GM21367 (cell line): ENCODE measurements around the gene PTPRR.

Experiments
- ATAC-seq: cut with Tn5 transposase; IDR thresholded peaks from one replicate; pipeline ENCODE4 v1.9.1; 2021; ENCODE audit not compliant: unreplicated experiment

PTPRR gene

DNA sequence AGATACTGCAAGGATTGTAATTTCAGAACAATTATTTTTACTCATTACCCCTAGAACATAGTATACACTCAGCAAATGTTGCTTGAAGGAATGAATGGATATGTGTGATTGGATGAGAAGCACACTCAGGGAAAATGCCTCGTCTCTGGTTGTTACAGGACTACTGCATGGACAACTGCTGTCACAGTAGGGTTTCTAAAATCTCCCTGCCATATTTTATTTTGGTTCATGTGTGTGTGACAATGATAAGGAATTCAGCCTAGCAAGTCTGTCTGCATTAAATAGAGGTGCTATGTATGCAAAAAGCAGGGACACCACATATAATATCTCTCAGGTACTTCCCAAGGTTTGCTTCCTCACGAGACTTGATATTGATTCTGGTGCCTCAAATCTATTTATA lies 1.4 kb downstream of the PTPRR start:
- no peak for ATAC-seq

DNA sequence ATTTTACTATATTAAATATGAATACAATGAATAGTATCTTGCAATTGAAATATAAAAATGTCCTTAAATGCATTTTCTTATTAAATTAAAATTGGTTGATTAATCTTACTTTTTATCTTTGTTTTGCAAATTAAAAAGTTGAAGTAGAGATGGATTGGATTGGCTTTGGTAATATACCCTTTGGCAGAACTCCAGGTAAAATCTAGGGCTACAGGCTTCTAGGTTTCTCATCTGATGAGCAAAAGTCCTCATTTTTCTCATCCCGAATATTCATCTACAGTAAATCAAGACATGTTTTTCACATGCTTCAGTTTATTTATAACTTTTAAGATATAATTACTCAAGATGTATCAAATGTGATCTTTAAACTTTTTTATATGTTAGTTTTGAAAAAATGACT lies 2.2 kb downstream of the PTPRR start:
- no peak for ATAC-seq

DNA sequence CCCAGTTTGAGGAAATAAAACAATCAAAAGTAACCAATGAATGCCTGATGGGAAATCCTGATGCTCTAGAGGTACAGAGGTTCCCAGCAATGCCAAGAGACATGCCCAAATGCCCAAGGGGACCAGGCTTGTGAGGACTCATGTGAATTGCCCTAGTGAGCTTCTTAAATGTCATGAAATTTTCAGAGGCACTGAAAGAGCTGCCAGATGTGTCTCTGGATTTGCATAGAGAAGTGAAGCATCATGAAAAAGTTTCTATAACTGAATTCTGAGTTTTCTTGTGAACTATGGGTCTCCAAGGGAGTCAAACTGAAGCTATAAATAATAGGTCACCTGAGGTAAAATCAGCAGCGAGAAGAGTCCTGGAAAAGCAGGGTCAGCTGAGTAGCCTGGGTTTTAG lies 9.9 kb downstream of the PTPRR start:
- no peak for ATAC-seq

DNA sequence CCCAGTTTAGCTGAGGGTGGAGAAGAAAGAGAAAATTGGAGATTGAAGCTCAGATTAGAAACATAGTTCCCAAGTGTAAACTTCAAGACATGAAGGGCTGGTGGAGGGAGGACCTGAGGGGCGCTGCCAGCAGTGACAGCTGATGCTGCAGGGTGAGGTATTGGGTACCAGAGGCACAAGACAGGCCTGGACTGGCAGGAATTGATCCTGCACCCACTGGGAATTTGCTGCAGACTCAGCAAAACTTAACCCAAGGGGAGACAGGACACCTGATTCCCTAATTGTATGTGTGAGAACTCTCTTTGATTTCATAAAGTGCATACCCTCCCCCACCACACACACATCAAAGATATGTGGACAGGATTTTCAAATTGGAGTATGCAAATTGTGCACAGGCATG lies 11.6 kb downstream of the PTPRR start:
- no peak for ATAC-seq

DNA sequence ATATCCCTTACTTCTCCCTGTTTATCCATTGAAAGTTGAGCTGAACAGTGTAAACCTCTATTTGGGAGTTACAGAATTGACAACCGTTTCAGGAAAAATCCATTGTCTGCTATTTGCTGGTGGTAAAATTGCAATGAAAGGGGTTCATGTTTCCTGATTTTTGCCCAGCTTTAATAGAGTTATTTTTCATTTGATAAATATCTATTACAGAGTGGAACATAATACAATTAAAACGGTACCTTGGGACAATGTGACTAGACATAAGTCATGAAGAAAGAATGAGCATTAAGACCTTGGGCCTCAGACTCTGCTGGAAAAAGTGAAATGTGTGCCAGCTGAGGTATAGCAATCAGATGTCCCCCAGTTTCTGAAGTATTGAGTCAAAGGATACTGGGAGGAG lies 13.1 kb downstream of the PTPRR start:
- no peak for ATAC-seq

DNA sequence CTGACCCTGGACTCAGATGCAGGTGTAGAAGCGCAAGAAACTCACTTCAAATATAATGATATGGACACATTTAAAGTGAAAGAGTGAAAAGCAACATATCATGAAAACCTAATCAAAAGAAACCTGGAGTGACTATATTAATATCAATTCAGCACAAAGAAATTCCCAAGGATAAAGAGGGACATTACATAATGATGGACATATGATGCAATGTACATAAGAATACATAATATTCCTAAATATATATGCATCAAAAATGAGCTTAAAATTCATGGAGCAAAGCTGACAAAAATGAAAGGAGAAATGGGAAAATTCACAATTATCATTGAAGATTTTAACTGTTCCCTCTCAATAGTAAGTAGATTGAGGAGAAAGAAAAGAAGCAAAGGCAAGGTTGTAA lies 24.6 kb downstream of the PTPRR start:
- no peak for ATAC-seq

DNA sequence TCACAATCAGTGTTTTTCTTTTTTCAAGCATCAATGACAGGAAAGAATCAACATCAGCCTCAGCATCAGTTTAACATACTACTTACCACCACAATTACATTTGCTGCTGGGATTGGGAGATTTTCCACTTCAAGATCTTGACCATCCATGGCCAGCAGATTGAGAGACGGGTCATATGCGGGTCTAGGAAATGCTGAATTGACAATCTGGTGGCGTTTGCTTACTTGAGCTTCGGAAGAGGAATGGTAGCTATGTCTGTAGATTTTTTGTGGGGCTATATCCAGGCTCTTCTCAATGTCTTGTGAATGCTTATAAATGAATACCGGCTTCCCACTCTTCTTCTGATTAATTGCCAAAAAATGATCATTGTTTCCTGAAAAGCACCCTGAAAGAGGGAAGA lies 27.9 kb downstream of the PTPRR start:
- no peak for ATAC-seq

DNA sequence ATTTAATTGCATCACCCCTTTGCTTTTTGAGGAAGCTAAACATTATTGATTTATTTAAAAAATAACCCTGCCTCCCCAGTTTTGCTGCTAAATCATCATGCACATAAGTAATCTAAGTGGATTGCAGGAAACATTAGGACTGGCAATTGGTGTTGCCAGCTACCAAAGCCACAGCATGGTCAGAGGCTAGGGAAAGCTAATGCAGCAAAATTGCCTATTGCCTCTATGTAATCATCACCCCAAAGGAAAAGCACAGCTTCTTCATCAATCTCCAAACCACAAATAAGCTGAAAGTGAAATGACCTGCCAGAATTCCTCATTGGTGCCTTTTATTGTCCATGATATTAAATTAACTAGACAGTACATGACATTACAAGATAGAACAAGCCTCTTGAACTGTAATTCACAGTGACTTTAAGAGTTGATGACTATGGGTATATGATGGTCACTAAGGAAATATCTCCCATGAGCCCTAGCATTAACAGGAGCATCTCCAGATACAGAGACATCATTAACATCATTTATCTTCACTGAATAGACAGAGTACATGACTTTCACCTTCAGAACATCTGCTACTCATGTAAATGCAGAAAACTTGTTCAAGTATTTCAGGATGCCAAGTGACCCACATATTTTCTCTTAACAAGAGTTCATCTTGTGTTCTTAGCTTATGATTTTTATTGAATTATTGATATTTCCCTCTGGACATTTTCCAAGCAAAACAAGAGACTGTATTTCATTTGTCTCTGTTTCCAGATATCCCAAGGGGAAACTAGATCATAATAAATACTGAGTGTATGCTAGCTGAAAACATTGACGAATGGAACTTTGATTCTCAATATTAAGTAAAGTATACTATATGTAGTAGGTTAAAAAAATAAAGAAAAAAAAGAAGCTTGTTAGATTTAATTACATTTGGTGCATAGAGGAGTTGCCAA lies 29.4 kb downstream of the PTPRR start:
- no peak for ATAC-seq

DNA sequence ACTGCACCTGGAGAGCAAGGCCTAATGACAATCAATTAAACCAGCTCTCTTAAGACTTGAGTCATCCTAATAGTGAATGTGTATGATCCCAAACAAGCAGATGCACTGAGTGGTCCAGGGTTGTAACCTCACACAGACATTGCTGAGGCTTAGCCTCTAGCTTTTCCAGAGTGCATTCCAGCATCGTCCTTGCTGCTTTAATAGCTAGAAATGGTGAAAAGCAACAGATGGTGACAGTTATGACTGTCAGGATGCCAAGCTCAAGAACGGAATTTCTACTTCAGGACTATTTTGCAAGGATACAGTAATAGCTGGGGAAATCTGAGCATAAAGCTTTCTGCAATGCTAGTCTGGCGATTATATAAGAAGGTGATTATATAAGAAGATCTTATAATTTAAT lies 34.6 kb downstream of the PTPRR start:
- no peak for ATAC-seq

DNA sequence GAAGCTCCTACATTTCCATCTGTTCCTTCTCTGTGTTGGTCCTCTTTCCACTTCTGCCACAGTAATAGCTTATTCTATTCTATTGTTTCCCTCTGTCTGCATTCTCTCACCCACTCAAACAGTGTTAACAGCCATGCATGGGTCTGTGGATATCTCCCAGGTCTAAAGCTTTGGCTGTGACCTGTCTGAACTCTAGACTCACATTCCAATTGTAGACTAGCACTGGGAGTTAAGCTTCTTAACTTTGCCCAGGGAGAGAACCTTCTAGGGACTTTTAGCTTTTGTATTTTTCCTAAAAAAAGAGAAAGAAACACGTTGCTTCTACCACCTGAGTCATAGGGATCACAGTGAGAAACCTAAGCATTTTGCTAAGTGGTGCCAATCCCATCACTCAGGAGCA lies 36.7 kb downstream of the PTPRR start:
- ATAC-seq: no peak

DNA sequence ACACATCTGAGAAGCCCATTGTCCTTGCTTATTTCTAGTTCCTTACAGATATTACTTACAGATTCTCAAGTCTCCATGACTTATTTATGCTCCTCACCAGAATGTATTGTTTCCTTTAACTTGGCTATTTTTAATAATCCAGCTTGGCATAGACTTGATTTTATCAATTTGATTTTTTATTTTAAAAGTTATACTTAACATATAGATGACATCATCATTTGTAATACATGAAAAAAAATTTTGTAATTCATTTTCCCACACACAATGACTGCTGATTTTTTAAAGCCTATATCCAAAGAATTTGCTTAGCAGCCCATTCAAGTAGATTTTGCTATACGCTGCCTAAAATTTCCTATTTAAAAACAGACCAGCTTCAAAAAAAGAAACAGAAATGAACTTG lies 39.8 kb downstream of the PTPRR start:
- ATAC-seq: no peak

DNA sequence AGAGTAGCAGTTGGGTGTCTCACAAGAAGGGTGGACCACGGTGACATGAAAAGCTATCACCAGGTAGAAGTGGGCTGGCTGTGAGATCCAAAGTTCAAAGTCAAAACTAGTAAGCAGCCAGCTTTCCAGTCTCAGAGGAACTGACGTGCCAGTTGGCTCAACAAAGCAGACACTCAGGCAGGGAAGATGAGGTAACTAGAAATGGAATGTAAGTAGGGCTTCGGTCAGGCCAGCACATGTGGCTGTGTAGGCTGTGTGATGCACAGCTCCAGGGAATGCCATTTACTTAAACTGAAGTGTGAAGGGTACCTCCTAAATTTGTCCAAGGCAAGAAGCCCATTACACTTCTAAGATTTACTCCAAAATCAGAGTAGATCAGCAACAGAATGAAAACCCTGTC lies 43.6 kb downstream of the PTPRR start:
- no peak for ATAC-seq

DNA sequence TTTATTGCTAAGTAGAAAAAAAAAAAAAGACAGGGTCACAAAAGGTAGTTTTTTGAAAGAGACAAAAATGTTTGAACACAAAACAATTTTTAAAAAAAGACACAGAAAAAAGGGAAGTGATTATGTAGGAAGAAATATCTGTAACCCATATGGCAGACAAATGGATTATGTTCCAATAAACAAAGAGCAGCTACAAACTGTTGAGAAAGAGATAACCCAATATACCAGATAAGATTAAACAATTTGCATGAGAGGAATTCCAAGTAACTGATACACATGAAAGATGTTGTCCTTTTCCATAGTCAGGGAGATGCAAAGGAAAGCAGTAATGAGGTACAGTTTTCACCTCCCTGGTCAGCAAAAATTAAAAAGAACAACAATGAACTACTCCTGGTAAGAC lies 44.9 kb downstream of the PTPRR start:
- no peak for ATAC-seq

DNA sequence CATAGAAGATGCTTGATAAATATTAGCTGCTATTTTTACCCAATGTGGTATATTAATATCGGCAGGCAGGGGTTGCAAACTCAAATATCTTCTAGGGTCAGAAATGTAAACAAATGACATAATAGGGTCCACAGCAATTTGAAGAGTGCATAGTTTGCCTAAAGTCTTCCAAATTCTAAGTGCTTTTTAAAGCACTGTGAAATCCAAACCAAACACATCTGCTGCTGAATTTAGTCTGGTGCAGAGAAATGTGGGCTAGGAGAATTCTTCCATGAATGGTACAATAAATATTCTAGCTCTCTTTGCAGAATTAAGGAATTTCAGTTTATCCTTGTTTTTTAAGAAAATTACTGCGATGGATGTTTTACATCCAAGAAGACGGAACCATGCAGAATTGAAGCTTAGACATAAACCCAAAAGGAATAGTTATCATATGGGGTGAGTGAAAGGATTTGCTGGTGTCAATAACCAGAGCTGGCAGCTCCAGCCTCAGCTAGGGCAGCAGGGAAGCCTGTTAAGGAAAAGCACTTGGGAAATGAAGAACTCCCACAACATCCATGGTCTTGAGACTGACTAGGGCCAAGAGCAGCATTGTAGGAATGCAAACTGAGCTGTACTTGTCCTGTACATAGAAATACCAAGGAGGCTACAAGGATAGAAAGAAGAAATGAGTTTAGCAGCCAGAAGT lies 65.5 kb downstream of the PTPRR start:
- ATAC-seq: no peak

DNA sequence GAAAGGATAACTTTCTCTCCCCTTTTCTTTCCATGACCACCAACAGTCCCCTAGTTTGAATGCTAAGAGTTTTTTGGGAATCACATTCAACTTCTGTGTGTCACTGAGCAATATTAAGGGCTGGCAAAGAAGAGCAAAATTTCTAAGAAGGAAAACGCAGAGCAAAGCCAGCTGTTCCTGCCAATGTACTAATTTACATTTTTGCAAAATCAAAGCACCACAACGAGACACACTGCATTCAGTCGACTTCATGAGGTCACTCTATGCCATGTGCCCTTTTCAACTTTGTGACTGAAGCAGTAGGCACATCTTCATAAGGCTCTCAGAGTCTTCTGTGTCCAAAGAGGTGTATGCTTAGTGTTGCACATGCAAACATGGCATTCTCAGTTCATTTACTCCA lies 66.4 kb downstream of the PTPRR start:
- ATAC-seq: no peak

DNA sequence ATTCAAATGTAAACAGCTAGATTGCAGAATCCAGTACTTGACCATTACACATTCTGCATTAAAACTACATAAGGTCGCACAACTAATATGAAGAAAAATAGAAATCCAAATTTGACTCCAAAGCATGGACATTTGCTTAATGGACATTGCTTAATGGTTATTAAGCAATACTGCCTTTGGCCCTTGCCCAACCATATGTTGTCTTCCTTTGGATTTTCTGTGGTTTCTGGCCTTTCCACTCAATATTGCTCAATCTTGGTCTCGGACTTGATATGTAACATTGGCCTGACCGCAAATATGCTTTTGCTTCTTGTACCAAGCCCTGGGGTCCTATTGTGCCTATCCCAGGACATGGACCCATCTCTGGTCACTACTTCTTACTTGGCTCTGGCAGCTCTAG lies 67.2 kb downstream of the PTPRR start:
- no peak for ATAC-seq

DNA sequence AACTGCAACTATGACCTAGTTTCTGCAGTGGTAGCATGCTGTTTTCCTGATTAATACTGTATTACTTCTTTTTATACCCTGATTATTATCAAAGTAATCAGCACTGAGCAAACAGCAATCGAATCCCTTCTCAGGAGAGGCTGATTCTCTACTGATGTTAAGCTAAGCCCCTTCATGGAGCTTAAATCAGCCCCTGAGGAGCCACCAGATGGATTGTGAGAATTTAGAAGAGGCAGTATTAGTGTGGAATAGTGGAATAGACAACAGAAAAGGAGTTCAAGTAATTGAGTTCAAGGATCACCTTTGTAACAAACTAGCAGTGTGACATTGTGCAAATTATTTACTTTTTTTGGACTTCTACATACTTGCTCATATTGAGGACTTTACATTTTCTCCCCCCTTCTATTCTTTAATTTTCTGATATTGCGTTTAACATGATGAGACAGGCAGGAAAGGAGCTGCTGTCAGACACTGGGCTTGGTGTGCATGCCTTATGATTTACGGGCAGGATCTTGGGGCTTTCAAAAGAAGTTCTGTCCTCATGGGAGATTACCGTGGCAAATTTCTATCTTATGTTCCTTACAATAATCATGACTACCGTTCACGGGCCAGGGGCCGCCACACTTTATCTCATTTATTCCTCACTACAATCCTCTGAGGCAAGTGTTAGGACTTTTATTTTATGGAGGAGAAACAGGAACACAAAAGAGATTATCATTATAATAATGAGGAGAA lies 68.0 kb downstream of the PTPRR start:
- no peak for ATAC-seq

DNA sequence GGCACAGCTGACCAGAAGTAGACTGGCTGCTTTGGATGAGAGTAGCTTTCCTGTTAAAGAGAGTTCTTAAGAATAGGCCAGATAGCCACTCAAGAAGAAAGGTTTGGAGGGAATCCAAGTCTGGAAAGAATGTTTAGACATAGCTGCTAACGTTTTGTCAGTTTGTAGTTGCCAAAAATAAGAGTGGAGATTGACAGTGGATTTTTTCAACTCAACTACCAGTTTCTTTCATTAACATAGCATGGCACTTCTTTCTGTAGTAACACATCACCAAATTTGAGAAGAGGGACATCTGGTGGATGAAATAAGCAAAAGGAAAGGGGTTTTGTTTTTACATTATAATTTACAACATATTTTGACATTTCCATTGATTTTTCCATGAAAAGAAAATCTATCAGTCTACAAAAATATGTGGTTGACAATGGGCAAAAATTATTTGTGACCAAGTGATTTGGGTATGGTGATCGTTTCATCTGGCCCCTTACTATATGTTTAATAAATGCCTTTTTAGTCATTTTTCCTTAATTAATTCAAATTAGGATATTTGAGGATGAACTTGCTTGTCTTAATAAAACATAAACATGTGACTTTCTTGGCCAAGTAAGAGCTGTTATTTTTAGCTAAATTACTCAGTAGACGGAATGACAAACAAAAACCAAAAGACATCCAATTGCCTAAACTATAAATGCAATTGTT lies 71.1 kb downstream of the PTPRR start:
- no peak for ATAC-seq

DNA sequence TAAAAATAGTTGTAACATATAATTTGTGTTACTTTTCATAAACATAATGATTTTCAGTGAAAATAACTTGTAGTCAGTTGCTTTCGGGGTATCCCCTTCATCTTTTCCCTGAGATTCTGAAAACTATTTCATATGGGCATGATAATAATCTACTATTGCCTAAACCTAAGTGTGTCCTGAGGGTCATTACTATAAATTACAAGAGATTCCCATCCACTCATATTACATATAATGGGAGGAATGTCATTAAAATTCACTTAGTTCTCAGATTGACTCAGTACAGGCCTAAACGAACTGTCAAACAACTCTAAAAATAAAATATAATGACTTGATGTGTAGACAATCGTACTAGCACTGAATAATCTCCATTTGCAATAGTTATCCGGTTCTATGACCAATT lies 72.7 kb downstream of the PTPRR start:
- ATAC-seq: no peak

DNA sequence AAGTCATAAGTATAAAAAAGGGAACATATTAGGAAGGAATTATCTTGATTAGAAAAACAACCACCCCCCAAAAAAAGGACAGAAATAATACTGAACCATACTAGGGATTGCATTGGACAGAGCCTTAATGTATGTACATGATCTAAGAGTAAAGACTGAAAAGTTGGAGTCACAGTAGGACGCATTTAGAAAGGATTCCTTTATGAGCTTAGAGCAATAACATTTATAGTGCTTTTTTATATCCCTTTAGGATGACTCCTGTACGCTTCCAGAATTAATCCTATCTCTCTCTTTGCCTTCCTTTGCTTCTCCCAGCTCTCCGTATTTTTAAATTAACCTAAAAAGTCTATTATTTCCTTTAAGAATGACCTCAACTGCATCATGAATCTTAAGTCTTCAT lies 75.3 kb downstream of the PTPRR start:
- no peak for ATAC-seq

DNA sequence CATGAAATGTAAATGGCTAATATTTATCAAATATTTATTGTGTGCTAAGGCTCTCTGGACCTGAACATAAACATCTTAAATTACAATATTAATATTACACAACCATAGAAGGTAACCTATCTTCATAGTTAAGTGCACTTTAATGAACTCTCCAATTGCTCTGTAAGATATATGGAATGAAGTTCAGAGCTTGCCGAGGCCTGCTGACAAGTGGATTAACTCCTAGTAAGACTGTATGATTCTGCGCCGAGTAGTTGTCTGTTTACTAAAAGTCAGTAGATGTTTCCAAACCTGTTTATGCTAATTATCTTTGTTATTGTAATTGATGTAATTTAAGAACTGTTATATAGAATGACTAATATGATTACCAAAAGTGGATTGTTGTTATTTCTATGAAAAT lies 77.2 kb downstream of the PTPRR start:
- ATAC-seq: no peak
